ENCODE results near the gene COX5B.

DNA sequence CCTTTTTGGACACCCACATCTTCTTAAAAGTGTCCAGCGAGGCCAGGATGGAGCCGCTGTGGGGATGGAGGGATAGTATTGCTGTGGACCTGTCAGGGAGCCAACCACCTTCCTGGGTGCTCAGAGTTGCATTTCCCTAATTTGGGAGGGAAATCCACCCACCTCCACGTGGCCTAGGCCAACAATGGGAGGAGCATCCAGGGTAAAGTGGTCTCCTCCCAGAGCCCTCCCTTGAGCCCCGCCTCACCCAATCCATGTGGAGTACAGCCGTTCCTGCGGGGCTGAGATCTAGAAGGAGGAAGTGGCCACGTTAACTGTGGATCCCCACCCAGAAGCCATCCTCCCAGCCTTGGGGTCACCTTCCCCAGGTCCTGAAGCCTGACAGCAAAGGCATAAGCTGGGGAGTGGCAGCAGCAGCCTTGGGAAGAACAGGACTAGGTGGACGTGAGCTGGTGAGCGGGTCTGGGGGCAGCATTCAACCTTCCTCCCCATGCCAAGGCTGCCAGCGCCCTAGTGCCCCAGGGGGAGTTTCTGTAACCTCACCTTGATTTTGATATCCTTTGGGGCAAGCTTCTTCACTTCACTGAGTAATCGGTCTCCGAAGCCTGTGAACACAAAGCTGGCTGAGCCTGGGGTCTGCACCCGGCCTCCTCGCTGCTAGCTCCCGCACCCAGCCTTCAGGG, 11.2 kb downstream of the COX5B start:
- TF ChIP-seq EZH2 (IDR thresholded peaks at IDR 0.05), result no peak
- TF ChIP-seq, protein P1, sequence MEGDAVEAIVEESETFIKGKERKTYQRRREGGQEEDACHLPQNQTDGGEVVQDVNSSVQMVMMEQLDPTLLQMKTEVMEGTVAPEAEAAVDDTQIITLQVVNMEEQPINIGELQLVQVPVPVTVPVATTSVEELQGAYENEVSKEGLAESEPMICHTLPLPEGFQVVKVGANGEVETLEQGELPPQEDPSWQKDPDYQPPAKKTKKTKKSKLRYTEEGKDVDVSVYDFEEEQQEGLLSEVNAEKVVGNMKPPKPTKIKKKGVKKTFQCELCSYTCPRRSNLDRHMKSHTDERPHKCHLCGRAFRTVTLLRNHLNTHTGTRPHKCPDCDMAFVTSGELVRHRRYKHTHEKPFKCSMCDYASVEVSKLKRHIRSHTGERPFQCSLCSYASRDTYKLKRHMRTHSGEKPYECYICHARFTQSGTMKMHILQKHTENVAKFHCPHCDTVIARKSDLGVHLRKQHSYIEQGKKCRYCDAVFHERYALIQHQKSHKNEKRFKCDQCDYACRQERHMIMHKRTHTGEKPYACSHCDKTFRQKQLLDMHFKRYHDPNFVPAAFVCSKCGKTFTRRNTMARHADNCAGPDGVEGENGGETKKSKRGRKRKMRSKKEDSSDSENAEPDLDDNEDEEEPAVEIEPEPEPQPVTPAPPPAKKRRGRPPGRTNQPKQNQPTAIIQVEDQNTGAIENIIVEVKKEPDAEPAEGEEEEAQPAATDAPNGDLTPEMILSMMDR (IDR thresholded peaks at IDR 0.05), result no peak
- no peak for TF ChIP-seq EZH2phosphoT487 (IDR thresholded peaks at IDR 0.05)

All from neural progenitor cell (in vitro differentiated cells).